HG03060 (cell line): Measurements from ENCODE around the gene PTPRR.

ENCODE experiments used
- ATAC-seq: cut with Tn5 transposase; IDR thresholded peaks from one replicate; pipeline ENCODE4 v1.9.1; 2021; ENCODE audit warnings: low read depth, moderate number of reproducible peaks; ENCODE audit not compliant: unreplicated experiment

The PTPRR gene

DNA sequence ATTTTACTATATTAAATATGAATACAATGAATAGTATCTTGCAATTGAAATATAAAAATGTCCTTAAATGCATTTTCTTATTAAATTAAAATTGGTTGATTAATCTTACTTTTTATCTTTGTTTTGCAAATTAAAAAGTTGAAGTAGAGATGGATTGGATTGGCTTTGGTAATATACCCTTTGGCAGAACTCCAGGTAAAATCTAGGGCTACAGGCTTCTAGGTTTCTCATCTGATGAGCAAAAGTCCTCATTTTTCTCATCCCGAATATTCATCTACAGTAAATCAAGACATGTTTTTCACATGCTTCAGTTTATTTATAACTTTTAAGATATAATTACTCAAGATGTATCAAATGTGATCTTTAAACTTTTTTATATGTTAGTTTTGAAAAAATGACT, 2.2 kb downstream of the PTPRR start:
- ATAC-seq: no peak

DNA sequence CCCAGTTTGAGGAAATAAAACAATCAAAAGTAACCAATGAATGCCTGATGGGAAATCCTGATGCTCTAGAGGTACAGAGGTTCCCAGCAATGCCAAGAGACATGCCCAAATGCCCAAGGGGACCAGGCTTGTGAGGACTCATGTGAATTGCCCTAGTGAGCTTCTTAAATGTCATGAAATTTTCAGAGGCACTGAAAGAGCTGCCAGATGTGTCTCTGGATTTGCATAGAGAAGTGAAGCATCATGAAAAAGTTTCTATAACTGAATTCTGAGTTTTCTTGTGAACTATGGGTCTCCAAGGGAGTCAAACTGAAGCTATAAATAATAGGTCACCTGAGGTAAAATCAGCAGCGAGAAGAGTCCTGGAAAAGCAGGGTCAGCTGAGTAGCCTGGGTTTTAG, 9.9 kb downstream of the PTPRR start:
- ATAC-seq: no peak

DNA sequence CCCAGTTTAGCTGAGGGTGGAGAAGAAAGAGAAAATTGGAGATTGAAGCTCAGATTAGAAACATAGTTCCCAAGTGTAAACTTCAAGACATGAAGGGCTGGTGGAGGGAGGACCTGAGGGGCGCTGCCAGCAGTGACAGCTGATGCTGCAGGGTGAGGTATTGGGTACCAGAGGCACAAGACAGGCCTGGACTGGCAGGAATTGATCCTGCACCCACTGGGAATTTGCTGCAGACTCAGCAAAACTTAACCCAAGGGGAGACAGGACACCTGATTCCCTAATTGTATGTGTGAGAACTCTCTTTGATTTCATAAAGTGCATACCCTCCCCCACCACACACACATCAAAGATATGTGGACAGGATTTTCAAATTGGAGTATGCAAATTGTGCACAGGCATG, 11.6 kb downstream of the PTPRR start:
- no peak for ATAC-seq

DNA sequence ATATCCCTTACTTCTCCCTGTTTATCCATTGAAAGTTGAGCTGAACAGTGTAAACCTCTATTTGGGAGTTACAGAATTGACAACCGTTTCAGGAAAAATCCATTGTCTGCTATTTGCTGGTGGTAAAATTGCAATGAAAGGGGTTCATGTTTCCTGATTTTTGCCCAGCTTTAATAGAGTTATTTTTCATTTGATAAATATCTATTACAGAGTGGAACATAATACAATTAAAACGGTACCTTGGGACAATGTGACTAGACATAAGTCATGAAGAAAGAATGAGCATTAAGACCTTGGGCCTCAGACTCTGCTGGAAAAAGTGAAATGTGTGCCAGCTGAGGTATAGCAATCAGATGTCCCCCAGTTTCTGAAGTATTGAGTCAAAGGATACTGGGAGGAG, 13.1 kb downstream of the PTPRR start:
- no peak for ATAC-seq

DNA sequence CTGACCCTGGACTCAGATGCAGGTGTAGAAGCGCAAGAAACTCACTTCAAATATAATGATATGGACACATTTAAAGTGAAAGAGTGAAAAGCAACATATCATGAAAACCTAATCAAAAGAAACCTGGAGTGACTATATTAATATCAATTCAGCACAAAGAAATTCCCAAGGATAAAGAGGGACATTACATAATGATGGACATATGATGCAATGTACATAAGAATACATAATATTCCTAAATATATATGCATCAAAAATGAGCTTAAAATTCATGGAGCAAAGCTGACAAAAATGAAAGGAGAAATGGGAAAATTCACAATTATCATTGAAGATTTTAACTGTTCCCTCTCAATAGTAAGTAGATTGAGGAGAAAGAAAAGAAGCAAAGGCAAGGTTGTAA, 24.6 kb downstream of the PTPRR start:
- ATAC-seq: no peak

DNA sequence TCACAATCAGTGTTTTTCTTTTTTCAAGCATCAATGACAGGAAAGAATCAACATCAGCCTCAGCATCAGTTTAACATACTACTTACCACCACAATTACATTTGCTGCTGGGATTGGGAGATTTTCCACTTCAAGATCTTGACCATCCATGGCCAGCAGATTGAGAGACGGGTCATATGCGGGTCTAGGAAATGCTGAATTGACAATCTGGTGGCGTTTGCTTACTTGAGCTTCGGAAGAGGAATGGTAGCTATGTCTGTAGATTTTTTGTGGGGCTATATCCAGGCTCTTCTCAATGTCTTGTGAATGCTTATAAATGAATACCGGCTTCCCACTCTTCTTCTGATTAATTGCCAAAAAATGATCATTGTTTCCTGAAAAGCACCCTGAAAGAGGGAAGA, 27.9 kb downstream of the PTPRR start:
- no peak for ATAC-seq

DNA sequence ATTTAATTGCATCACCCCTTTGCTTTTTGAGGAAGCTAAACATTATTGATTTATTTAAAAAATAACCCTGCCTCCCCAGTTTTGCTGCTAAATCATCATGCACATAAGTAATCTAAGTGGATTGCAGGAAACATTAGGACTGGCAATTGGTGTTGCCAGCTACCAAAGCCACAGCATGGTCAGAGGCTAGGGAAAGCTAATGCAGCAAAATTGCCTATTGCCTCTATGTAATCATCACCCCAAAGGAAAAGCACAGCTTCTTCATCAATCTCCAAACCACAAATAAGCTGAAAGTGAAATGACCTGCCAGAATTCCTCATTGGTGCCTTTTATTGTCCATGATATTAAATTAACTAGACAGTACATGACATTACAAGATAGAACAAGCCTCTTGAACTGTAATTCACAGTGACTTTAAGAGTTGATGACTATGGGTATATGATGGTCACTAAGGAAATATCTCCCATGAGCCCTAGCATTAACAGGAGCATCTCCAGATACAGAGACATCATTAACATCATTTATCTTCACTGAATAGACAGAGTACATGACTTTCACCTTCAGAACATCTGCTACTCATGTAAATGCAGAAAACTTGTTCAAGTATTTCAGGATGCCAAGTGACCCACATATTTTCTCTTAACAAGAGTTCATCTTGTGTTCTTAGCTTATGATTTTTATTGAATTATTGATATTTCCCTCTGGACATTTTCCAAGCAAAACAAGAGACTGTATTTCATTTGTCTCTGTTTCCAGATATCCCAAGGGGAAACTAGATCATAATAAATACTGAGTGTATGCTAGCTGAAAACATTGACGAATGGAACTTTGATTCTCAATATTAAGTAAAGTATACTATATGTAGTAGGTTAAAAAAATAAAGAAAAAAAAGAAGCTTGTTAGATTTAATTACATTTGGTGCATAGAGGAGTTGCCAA, 29.4 kb downstream of the PTPRR start:
- no peak for ATAC-seq

DNA sequence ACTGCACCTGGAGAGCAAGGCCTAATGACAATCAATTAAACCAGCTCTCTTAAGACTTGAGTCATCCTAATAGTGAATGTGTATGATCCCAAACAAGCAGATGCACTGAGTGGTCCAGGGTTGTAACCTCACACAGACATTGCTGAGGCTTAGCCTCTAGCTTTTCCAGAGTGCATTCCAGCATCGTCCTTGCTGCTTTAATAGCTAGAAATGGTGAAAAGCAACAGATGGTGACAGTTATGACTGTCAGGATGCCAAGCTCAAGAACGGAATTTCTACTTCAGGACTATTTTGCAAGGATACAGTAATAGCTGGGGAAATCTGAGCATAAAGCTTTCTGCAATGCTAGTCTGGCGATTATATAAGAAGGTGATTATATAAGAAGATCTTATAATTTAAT, 34.6 kb downstream of the PTPRR start:
- no peak for ATAC-seq

DNA sequence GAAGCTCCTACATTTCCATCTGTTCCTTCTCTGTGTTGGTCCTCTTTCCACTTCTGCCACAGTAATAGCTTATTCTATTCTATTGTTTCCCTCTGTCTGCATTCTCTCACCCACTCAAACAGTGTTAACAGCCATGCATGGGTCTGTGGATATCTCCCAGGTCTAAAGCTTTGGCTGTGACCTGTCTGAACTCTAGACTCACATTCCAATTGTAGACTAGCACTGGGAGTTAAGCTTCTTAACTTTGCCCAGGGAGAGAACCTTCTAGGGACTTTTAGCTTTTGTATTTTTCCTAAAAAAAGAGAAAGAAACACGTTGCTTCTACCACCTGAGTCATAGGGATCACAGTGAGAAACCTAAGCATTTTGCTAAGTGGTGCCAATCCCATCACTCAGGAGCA, 36.7 kb downstream of the PTPRR start:
- ATAC-seq: no peak

DNA sequence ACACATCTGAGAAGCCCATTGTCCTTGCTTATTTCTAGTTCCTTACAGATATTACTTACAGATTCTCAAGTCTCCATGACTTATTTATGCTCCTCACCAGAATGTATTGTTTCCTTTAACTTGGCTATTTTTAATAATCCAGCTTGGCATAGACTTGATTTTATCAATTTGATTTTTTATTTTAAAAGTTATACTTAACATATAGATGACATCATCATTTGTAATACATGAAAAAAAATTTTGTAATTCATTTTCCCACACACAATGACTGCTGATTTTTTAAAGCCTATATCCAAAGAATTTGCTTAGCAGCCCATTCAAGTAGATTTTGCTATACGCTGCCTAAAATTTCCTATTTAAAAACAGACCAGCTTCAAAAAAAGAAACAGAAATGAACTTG, 39.8 kb downstream of the PTPRR start:
- ATAC-seq: no peak

DNA sequence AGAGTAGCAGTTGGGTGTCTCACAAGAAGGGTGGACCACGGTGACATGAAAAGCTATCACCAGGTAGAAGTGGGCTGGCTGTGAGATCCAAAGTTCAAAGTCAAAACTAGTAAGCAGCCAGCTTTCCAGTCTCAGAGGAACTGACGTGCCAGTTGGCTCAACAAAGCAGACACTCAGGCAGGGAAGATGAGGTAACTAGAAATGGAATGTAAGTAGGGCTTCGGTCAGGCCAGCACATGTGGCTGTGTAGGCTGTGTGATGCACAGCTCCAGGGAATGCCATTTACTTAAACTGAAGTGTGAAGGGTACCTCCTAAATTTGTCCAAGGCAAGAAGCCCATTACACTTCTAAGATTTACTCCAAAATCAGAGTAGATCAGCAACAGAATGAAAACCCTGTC, 43.6 kb downstream of the PTPRR start:
- ATAC-seq: no peak

DNA sequence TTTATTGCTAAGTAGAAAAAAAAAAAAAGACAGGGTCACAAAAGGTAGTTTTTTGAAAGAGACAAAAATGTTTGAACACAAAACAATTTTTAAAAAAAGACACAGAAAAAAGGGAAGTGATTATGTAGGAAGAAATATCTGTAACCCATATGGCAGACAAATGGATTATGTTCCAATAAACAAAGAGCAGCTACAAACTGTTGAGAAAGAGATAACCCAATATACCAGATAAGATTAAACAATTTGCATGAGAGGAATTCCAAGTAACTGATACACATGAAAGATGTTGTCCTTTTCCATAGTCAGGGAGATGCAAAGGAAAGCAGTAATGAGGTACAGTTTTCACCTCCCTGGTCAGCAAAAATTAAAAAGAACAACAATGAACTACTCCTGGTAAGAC, 44.9 kb downstream of the PTPRR start:
- ATAC-seq: no peak

DNA sequence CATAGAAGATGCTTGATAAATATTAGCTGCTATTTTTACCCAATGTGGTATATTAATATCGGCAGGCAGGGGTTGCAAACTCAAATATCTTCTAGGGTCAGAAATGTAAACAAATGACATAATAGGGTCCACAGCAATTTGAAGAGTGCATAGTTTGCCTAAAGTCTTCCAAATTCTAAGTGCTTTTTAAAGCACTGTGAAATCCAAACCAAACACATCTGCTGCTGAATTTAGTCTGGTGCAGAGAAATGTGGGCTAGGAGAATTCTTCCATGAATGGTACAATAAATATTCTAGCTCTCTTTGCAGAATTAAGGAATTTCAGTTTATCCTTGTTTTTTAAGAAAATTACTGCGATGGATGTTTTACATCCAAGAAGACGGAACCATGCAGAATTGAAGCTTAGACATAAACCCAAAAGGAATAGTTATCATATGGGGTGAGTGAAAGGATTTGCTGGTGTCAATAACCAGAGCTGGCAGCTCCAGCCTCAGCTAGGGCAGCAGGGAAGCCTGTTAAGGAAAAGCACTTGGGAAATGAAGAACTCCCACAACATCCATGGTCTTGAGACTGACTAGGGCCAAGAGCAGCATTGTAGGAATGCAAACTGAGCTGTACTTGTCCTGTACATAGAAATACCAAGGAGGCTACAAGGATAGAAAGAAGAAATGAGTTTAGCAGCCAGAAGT, 65.5 kb downstream of the PTPRR start:
- ATAC-seq: no peak

DNA sequence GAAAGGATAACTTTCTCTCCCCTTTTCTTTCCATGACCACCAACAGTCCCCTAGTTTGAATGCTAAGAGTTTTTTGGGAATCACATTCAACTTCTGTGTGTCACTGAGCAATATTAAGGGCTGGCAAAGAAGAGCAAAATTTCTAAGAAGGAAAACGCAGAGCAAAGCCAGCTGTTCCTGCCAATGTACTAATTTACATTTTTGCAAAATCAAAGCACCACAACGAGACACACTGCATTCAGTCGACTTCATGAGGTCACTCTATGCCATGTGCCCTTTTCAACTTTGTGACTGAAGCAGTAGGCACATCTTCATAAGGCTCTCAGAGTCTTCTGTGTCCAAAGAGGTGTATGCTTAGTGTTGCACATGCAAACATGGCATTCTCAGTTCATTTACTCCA, 66.4 kb downstream of the PTPRR start:
- ATAC-seq: no peak

DNA sequence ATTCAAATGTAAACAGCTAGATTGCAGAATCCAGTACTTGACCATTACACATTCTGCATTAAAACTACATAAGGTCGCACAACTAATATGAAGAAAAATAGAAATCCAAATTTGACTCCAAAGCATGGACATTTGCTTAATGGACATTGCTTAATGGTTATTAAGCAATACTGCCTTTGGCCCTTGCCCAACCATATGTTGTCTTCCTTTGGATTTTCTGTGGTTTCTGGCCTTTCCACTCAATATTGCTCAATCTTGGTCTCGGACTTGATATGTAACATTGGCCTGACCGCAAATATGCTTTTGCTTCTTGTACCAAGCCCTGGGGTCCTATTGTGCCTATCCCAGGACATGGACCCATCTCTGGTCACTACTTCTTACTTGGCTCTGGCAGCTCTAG, 67.2 kb downstream of the PTPRR start:
- no peak for ATAC-seq

DNA sequence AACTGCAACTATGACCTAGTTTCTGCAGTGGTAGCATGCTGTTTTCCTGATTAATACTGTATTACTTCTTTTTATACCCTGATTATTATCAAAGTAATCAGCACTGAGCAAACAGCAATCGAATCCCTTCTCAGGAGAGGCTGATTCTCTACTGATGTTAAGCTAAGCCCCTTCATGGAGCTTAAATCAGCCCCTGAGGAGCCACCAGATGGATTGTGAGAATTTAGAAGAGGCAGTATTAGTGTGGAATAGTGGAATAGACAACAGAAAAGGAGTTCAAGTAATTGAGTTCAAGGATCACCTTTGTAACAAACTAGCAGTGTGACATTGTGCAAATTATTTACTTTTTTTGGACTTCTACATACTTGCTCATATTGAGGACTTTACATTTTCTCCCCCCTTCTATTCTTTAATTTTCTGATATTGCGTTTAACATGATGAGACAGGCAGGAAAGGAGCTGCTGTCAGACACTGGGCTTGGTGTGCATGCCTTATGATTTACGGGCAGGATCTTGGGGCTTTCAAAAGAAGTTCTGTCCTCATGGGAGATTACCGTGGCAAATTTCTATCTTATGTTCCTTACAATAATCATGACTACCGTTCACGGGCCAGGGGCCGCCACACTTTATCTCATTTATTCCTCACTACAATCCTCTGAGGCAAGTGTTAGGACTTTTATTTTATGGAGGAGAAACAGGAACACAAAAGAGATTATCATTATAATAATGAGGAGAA, 68.0 kb downstream of the PTPRR start:
- ATAC-seq: no peak

DNA sequence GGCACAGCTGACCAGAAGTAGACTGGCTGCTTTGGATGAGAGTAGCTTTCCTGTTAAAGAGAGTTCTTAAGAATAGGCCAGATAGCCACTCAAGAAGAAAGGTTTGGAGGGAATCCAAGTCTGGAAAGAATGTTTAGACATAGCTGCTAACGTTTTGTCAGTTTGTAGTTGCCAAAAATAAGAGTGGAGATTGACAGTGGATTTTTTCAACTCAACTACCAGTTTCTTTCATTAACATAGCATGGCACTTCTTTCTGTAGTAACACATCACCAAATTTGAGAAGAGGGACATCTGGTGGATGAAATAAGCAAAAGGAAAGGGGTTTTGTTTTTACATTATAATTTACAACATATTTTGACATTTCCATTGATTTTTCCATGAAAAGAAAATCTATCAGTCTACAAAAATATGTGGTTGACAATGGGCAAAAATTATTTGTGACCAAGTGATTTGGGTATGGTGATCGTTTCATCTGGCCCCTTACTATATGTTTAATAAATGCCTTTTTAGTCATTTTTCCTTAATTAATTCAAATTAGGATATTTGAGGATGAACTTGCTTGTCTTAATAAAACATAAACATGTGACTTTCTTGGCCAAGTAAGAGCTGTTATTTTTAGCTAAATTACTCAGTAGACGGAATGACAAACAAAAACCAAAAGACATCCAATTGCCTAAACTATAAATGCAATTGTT, 71.1 kb downstream of the PTPRR start:
- no peak for ATAC-seq

DNA sequence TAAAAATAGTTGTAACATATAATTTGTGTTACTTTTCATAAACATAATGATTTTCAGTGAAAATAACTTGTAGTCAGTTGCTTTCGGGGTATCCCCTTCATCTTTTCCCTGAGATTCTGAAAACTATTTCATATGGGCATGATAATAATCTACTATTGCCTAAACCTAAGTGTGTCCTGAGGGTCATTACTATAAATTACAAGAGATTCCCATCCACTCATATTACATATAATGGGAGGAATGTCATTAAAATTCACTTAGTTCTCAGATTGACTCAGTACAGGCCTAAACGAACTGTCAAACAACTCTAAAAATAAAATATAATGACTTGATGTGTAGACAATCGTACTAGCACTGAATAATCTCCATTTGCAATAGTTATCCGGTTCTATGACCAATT, 72.7 kb downstream of the PTPRR start:
- ATAC-seq: no peak

DNA sequence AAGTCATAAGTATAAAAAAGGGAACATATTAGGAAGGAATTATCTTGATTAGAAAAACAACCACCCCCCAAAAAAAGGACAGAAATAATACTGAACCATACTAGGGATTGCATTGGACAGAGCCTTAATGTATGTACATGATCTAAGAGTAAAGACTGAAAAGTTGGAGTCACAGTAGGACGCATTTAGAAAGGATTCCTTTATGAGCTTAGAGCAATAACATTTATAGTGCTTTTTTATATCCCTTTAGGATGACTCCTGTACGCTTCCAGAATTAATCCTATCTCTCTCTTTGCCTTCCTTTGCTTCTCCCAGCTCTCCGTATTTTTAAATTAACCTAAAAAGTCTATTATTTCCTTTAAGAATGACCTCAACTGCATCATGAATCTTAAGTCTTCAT, 75.3 kb downstream of the PTPRR start:
- no peak for ATAC-seq

DNA sequence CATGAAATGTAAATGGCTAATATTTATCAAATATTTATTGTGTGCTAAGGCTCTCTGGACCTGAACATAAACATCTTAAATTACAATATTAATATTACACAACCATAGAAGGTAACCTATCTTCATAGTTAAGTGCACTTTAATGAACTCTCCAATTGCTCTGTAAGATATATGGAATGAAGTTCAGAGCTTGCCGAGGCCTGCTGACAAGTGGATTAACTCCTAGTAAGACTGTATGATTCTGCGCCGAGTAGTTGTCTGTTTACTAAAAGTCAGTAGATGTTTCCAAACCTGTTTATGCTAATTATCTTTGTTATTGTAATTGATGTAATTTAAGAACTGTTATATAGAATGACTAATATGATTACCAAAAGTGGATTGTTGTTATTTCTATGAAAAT, 77.2 kb downstream of the PTPRR start:
- ATAC-seq: no peak

DNA sequence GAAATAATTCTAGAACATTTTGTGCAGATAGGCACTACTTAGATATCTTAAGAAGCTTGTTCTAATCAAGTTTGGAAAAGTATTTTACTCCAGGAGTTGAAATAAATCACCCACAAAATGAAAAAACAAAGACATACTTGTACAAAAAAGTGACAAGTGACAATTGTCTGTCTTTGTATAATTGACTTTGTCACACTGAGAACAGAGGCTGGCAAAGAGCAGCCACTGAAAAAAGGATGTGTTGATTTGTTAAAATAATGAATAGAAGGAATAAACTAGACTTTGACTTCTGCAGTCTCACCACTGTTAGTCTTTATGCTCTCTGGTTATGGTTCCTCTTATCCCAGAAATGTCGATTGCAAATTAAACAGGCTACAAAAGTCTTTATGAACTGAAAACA, 77.6 kb downstream of the PTPRR start:
- ATAC-seq: no peak
